ENCODE measurements around the gene TPMT.
"Not testable (repeated sequence)": the region's sequence is repeated elsewhere in the genome, so short reads cannot be mapped to it uniquely, and the experiment has no call there.

TPMT gene

GRCh38 chr6:18154507-18155149, at the start of gene TPMT:
TPMT (minus strand) TSS chr6:18155077; CDS start chr6:18149127, 5,950 bp downstream.
- peak; percentile 94 for DNase-seq

DNA sequence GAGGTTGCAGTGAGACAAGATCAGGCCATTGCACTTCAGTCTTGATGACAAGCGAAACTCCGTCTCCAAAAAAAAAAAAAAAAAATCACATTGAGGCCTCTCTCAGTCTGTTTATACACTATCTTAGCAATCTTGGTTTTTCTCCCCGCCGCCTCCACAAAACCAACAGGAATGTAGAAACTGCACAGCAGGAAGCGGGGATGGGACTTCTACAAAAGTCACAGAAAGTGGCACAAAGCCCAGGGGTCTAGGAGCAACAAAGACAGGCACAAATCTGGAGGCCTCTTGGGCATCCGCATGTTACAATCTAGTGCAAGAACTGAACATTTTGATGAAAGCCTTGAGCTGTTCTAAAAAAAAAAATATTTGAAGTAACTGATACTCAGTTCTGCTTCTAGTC, 48.9 kb upstream of the TPMT start:
- DNase-seq: no peak

GRCh38 chr6:18192026-18192425, 37.1 kb upstream of the TPMT start:
- no peak for DNase-seq

DNA sequence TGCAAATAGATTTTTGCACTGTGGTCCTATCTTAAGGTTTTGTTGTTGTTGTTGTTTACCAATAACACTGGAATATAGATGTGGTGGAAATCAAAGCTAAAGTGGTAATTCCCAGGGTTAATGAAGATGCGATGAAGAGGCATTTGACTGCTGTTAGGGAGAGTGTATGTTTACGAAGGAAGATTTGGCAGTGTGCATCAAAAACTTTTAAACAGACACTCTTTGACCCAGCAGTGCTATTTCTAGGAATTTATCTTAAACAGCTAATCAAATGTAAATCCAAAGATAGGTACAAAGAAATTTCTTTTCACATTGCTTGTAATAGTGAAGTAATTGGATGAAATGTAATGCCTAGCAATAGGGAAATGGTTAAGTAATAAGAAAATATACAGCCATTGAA, 34.3 kb upstream of the TPMT start:
- DNase-seq: no peak

DNA sequence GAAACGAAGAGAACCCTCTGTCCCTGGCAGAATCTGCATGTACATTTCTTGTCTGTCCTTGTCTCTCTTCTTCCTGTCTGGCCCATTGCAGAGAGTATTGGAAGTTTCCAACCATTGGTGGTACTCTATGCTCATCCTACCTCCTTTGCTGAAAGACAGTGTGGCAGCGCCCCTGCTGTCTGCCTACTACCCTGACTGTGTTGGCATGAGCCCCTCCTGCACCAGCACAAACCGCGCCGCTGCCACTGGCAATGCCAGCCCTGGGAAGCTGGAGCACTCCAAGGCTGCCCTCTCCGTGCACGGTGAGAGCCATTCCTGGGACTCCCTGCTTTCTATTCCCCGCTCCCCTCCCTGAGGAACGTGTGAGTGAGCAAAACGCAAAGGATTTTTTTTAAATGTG, 32.8 kb upstream of the TPMT start:
- no peak for DNase-seq

GRCh38 chr6:18186540-18187250, 31.8 kb upstream of the TPMT start:
- DNase-seq: no peak

GRCh38 chr6:18186033-18186432, 31.2 kb upstream of the TPMT start:
- DNase-seq: peak; percentile 80

DNA sequence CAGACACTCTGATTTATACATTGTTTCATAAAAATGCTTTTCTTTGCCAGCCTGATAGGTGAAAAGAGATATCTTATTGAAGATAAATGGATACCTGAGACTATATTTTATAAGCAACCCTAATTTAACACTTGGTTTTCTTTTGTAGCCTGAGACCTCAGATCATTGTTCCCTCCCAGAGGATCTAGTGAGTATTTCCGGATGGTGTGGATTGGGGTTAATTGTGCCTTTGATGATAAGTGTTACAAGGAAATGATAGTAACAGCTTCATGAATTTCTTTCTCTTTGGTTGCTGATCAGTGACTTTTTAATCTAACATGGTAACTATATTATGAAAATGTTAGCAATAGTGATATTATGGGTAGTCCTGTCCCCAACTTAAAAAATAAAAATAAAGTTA, 30.7 kb upstream of the TPMT start:
- peak; percentile 52 for DNase-seq

GRCh38 chr6:18183766-18184165, 28.9 kb upstream of the TPMT start:
- DNase-seq: no peak

DNA sequence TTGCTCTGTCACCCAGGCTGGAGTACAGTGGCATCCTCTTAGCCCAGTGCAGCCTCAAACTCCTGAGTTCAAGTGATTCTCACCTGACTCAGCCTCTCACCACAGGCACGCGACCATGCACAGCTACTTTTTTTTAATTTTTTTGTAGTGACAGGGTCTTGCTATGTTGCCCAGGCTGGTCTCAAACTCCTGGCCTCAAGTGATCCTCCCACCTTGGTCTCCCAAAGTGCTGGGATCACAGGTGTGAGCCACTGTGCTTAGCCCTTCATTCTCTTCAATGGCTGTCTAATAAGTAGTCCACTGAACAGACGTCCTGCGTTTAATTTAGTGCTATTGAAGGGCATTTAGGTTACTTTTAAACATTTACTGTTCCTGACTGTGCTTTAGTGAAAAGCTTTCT, 27.7 kb upstream of the TPMT start:
- no peak for DNase-seq

DNA sequence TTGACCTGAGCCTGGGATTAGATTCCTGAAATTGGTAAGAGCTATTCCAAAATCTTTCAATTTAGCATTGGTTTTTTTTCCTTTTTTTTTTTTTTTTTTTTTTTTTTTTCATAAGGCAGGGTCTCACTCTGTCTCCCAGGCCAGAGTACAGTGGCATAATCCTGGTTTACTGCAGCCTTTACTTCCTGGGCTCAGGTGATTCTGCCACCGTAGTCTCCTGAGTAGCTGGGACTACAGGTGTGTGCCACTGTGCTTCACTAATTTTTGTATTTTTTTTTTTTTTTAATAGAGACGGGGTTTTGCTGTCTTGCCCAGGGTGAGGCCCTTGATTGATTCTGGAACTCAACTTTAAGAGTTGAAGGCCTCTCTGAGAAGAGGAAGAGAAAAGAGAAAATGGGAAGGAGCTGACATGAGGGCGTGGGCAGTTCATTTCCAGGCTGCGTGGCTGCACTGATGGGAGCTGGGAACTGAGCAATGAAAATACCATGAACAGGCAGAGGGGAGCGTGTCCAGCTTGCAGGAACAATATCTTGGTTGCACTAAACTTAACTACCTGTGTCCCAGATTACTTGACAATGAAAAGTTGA, 25.0 kb upstream of the TPMT start:
- no peak for DNase-seq

DNA sequence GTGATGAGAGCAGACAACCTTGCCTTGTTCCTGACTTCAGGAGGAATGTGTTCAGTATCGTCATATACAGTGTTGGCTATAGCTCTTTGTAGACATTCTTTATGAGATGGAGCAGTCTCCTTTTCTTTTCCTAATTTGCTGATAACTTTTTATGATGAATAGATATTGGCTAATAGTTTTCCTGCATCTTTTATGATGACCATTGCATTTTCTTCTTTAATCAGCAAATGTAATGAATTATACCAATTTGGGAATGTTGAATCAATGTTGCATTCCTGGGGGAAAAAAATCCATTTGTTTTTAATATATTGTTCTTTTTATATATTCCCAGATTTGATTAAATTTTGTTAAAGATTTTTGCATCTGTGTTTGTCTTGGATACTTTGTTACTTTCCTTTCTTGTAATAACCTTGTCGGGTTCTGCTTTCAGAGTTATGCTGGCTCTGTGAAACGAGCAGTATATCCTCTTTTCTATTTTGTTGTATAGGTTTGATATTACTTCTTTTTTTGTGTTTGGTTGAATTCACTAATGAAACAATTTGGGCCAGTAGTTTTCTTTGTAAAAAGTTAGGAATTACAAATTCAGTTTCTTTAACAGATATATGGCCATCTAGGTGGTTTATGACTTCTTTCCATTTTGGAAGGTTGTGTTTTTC, 24.2 kb upstream of the TPMT start:
- DNase-seq: no peak

GRCh38 chr6:18177286-18177965, 22.5 kb upstream of the TPMT start:
- DNase-seq: no peak

GRCh38 chr6:18176198-18176597, 21.3 kb upstream of the TPMT start:
- not testable (repeated sequence) for DNase-seq

GRCh38 chr6:18171871-18172270, 17.0 kb upstream of the TPMT start:
- DNase-seq: no peak

DNA sequence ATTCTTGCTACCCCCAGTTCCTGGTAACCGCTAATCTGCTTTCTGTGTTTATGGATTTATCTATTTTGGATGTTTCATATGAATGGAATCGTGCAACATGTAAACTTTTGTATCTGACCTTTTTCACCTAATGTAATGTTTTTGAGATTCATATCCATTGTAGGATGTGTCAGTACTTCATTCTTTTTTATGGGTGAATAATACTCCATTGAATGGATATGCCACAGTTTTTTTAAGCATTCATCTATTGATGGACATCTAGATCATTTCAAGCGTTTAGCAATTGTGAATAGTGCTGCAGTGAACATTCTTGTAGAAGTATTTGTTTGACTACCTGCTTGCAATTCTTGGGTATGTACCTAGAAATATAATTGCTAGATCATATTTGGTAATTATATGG, 13.4 kb upstream of the TPMT start:
- DNase-seq: no peak

DNA sequence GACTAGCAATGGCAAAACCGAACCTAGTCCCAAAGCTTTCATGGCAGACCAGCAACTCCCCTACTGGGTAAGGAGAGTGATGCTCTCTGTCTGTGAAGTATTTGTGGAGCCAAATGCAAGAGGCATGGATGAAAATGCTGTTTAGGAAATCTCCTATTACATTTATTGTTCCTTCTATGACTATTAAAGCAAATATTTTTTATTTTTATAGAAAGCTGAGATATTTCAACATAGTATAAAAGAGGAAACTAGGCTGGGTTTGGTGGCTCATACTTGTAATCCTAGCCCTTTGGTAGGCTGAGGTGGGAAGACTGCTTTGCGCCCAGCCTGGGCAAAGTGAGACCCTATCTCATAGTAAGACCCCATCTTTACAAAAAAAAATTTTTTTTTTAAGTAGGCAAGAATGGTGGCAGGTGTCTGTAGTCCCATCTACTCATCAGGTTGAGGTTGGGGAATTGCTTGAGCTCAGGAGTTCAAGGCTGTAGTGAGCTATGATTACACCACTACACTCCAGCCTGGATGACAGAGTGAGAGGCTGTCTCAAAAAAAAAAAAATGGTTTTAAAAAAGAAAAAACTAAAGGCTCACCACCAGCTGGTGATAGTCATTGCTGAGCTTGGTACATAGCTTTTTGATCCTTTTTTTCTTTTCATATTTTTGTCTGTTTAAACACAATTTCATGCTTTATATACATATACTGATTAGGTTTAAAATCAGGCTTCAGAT, 11.6 kb upstream of the TPMT start:
- DNase-seq: no peak

- no peak for DNase-seq
Measured at GRCh38 chr6:18165751-18166150, 10.9 kb upstream of the TPMT start.

- no peak for DNase-seq
Measured at GRCh38 chr6:18162401-18162800, 7.5 kb upstream of the TPMT start.

- no peak for DNase-seq
Measured at GRCh38 chr6:18161431-18161830, 6.6 kb upstream of the TPMT start.

DNA sequence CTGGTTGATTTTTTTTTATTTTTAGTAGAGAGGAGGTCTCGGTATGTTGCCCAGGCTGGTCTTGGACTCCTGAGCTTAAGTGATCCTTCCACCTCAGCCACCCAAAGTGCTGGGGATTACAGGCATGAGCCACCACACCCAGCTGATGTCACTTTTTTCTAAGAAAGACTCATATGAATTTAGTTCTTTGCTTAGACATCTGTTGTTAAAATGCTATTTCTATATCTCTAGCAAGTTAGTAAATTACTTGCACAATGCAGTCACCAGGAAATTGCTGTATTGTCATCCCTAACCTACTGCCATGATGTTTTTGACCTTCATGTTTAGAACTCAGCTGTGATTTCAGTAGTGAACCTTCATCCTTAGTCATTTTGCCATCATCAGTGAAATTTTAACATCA, 6.0 kb upstream of the TPMT start:
- DNase-seq: no peak

- peak; percentile 73 for DNase-seq
Measured at GRCh38 chr6:18155864-18156421, 1.1 kb upstream of the TPMT start.

Data from DMS79 (cell line).